ENCODE measurements around the gene RPN1. TPM values are rescaled to one million over a fixed set of nuclear protein-coding genes. Genes with fewer than 3 reads are reported as not detected.

Gene RPN1
- total and polyA plus RNA-seq, 2 of the 13 experiments (the other 11 are each of a cell fraction or from before 2014, with no cell fraction given) = 290 to 342 TPM

DNA sequence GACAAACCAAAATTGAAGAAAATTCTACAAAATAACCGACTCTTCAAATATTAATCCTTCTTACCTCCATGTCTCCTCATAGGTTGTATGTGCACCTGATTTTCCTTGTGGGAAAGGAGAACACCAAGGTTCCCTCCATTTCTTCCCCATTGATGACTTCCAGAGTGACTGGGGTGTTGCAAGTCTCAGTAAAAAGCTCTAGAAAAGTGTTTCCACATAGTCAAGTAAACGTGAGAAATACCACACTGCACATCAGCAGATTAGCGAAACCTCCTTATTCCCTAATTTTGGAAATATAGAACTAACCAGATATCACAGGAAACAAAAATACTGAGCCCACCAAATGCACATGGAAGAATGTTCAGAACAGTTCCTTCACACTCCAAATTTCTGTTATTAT is 4.9 kb upstream of the RPN1 start:
- Histone ChIP-seq H3K4me2 (ENCODE audit: low read depth, low read length) (no peak overlapping the region), H4K20me1 (ENCODE audit: insufficient read depth, low read length) (no peaks in the 10 kb centered on the region), H3K36me3 (replicated peaks in 1 of 2; ENCODE audit: control insufficient read depth in 1 of 2, insufficient read depth in 2 of 2, low read length in 2 of 2) (no peaks in the 10 kb centered on the region), H3K27ac (ENCODE audit: extremely low read length, insufficient read depth, low read length) (no peak overlapping the region), H3K9ac (ENCODE audit: insufficient read depth, low read depth, low read length) (no peak overlapping the region), H3K4me3 (replicated peaks in 1 of 3; ENCODE audit: insufficient read depth in 1 of 3, low read depth in 2 of 3, low read length in 3 of 3) (no peak overlapping the region), H2AFZ (ENCODE audit: low read length) (no peak overlapping the region), H3K27me3 (ENCODE audit: control insufficient read depth in 1 of 2, insufficient read depth in 2 of 2, low read length in 2 of 2) (no peaks in the 10 kb centered on the region; a peak in 1 of 5 replicates), H3K79me2 (ENCODE audit: insufficient read depth, low read length) (peaks cover 1% of the 10 kb centered on the region), H3K4me1 (ENCODE audit: insufficient read depth, low read length) (peaks cover 25% of the 10 kb centered on the region), H3K9me3 (ENCODE audit: low read length) (no peaks in the 10 kb centered on the region)
- WGBS (ENCODE audit: low lambda C conversion rate) = 41% methylated on average over 3 of the region's 3 CpGs
- in situ Hi-C loops (cut with HindIII; ENCODE audit: extremely low pct_ligation_motif_present, low pct_unique_long_range_greater_than_20kb) (no loop called here), intact Hi-C loops (cut with micrococcal nuclease; ENCODE audit: unreplicated experiment) (no loop called here)
- ChIA-PET POLR2A (no interaction called here), CTCF (ENCODE audit: low intra/inter-chr PET ratio, low total read pairs) (no interaction called here)
- DNase-seq (ENCODE audit: low spot score) (no peak), ATAC-seq (no peak), FAIRE-seq (no peak)
- no TSS peak for BruUV-seq (replicated peaks)
- TF ChIP-seq SATB2 (CRISPR knock-in tag; IDR thresholded peaks at IDR 0.05) (no peak), PHF5A (CRISPR knock-in tag; IDR thresholded peaks at IDR 0.05; ENCODE audit: low read depth, unreplicated experiment) (no peak), SMAD1 (CRISPR knock-in tag; IDR thresholded peaks at IDR 0.05; ENCODE audit: borderline replicate concordance, low read depth) (no peak), ATF6 (CRISPR knock-in tag; conservative IDR thresholded peaks at IDR 0.05) (no peak), FLYWCH1 (CRISPR knock-in tag; IDR thresholded peaks at IDR 0.05) (no peak), ZBTB21 (CRISPR knock-in tag; IDR thresholded peaks at IDR 0.05) (no peak), JUND (CRISPR knock-in tag; IDR thresholded peaks at IDR 0.05) (no peak), ZNF513 (CRISPR knock-in tag; conservative IDR thresholded peaks at IDR 0.05) (no peak), NCOA1 (CRISPR knock-in tag; IDR thresholded peaks at IDR 0.05) (no peak), KDM3A (CRISPR knock-in tag; IDR thresholded peaks at IDR 0.05; ENCODE audit: low read depth) (no peak), MAF1 (CRISPR knock-in tag; IDR thresholded peaks at IDR 0.05; ENCODE audit: borderline replicate concordance) (no peak), BRCA1 (CRISPR knock-in tag; IDR thresholded peaks at IDR 0.05) (no peak), NONO (IDR thresholded peaks at IDR 0.05) (no peak), NONO (CRISPR knock-in tag; conservative IDR thresholded peaks at IDR 0.05) (no peak), ZNF34 (CRISPR knock-in tag; IDR thresholded peaks at IDR 0.05; ENCODE audit: borderline replicate concordance) (no peak), PHB2 (IDR thresholded peaks at IDR 0.05; ENCODE audit: partially characterized antibody) (no peak)
- TF ChIP-seq, protein P1, sequence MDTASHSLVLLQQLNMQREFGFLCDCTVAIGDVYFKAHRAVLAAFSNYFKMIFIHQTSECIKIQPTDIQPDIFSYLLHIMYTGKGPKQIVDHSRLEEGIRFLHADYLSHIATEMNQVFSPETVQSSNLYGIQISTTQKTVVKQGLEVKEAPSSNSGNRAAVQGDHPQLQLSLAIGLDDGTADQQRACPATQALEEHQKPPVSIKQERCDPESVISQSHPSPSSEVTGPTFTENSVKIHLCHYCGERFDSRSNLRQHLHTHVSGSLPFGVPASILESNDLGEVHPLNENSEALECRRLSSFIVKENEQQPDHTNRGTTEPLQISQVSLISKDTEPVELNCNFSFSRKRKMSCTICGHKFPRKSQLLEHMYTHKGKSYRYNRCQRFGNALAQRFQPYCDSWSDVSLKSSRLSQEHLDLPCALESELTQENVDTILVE (CRISPR knock-in tag; IDR thresholded peaks at IDR 0.05) = no peak
- TF ChIP-seq, protein P2, sequence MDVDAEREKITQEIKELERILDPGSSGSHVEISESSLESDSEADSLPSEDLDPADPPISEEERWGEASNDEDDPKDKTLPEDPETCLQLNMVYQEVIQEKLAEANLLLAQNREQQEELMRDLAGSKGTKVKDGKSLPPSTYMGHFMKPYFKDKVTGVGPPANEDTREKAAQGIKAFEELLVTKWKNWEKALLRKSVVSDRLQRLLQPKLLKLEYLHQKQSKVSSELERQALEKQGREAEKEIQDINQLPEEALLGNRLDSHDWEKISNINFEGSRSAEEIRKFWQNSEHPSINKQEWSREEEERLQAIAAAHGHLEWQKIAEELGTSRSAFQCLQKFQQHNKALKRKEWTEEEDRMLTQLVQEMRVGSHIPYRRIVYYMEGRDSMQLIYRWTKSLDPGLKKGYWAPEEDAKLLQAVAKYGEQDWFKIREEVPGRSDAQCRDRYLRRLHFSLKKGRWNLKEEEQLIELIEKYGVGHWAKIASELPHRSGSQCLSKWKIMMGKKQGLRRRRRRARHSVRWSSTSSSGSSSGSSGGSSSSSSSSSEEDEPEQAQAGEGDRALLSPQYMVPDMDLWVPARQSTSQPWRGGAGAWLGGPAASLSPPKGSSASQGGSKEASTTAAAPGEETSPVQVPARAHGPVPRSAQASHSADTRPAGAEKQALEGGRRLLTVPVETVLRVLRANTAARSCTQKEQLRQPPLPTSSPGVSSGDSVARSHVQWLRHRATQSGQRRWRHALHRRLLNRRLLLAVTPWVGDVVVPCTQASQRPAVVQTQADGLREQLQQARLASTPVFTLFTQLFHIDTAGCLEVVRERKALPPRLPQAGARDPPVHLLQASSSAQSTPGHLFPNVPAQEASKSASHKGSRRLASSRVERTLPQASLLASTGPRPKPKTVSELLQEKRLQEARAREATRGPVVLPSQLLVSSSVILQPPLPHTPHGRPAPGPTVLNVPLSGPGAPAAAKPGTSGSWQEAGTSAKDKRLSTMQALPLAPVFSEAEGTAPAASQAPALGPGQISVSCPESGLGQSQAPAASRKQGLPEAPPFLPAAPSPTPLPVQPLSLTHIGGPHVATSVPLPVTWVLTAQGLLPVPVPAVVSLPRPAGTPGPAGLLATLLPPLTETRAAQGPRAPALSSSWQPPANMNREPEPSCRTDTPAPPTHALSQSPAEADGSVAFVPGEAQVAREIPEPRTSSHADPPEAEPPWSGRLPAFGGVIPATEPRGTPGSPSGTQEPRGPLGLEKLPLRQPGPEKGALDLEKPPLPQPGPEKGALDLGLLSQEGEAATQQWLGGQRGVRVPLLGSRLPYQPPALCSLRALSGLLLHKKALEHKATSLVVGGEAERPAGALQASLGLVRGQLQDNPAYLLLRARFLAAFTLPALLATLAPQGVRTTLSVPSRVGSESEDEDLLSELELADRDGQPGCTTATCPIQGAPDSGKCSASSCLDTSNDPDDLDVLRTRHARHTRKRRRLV (CRISPR knock-in tag; IDR thresholded peaks at IDR 0.05) = no peak

Measured in HepG2 (cell line).